GM23248 (cell line): ENCODE results near the gene CHD9.
"Not testable (repeated sequence)": the region's sequence is repeated elsewhere in the genome, so short reads cannot be mapped to it uniquely, and the experiment has no call there.

Experiments used
- EZH2 ChIP-seq: fragments of 200-600 bp; sonication (generic); IDR thresholded peaks from 2 replicates; pipeline ENCODE4 v1.6.1; 2018; ENCODE audit warnings: antibody characterized with exemption, mild to moderate bottlenecking; ENCODE audit not compliant: insufficient read depth, poor library complexity, severe bottlenecking
- EZH2phosphoT487 ChIP-seq: fragments of 200-600 bp; sonication (generic); IDR thresholded peaks from 2 replicates; pipeline ENCODE4 v1.6.1; 2018; ENCODE audit warnings: antibody characterized with exemption, moderate library complexity, mild to moderate bottlenecking, low read depth; ENCODE audit not compliant: insufficient read depth

GRCh38 chr16:53185741-53186140 is 130.9 kb downstream of the CHD9 start:
- TF ChIP-seq EZH2phosphoT487, EZH2: not testable (repeated sequence)
